A549 (cell line): ENCODE measurements around the gene FOXF2. TPM values are rescaled to one million over a fixed set of nuclear protein-coding genes. Genes with fewer than 3 reads are reported as not detected.

ENCODE experiments used
- ATAC-seq, 2 experiments: fragments of 200-7000 bp in 1 of 2; fragments of >200 bp in 1 of 2; cut with Nextera tagmentation in 1 of 2; cut with Tn5 transposase in 1 of 2; 3 replicates each; pipeline versions ENCODE4 v1.8.0 to v1.9.1; 2018 to 2020; ENCODE audit warnings: mild to moderate bottlenecking in 1 of 2, moderate library complexity in 1 of 2
- CTCF ChIA-PET: fragments of 300-600 bp; sonication (Branson Sonifier 250); formaldehyde crosslinking; extraction: SDS; loops from one replicate; lab custom pipeline; 2021; ENCODE audit warnings: antibody characterized with exemption, inconsistent platforms; lab: Yijun Ruan, JAX
- POLR2A ChIA-PET: fragments of 350-600 bp; formaldehyde crosslinking; extraction: SDS; loops from one replicate; lab custom pipeline; 2021; ENCODE audit warnings: antibody characterized with exemption, inconsistent platforms; lab: Yijun Ruan, JAX
- DNase-seq, 2 experiments: peaks; one replicate each; pipeline versions ENCODE4 v3.0.0 to v3.0.0-alpha.2; 2011 to 2016; ENCODE audit warnings: low read depth in 1 of 2, low spot score in 1 of 2
- FAIRE-seq: peaks from 2 replicates; lab custom pipeline; 2011; peaks lifted over from hg19 to GRCh38; lab: Jason Lieb, UNC
- H3K27ac ChIP-seq, 2 experiments: fragments of >200 bp; sonication (Bioruptor Twin); formaldehyde crosslinking; 3 replicates each; pipeline ENCODE4 v1.5.1; 2016 to 2017
- H3K4me1 ChIP-seq: fragments of >200 bp; sonication (Bioruptor Twin); formaldehyde crosslinking; 3 replicates; pipeline ENCODE4 v1.6.1; 2016
- H3K4me2 ChIP-seq: fragments of >200 bp; sonication (Bioruptor Twin); formaldehyde crosslinking; 3 replicates; pipeline ENCODE4 v1.6.1; 2016
- H3K4me3 ChIP-seq: fragments of >200 bp; sonication (Bioruptor Twin); formaldehyde crosslinking; 3 replicates; pipeline ENCODE4 v1.5.1; 2016
- H3K9me3 ChIP-seq: fragments of >200 bp; sonication (Bioruptor Twin); formaldehyde crosslinking; 3 replicates; pipeline ENCODE4 v1.6.1; 2016
- BHLHE40 ChIP-seq: IDR thresholded peaks from 2 replicates; pipeline ENCODE4 v1.6.1; 2012; ENCODE audit warnings: low read depth, low read length, inconsistent platforms
- CBX8 ChIP-seq: fragments of 200-600 bp; sonication (generic); IDR thresholded peaks from 2 replicates; pipeline ENCODE4 v1.6.1; 2016
- CHD2 ChIP-seq: fragments of 150-350 bp; IDR thresholded peaks from 2 replicates; pipeline ENCODE4 v1.6.1; 2014; ENCODE audit warnings: low read length; ENCODE audit not compliant: partially characterized antibody
- CHD4 ChIP-seq: fragments of 200-600 bp; sonication (generic); IDR thresholded peaks from 2 replicates; pipeline ENCODE4 v1.6.1; 2016; ENCODE audit warnings: antibody characterized with exemption, mild to moderate bottlenecking, borderline replicate concordance
- EHMT2 ChIP-seq: fragments of 200-600 bp; sonication (generic); IDR thresholded peaks from 2 replicates; pipeline ENCODE4 v1.6.1; 2016; ENCODE audit warnings: antibody characterized with exemption, low read depth, mild to moderate bottlenecking, moderate library complexity
- ELK1 ChIP-seq: fragments of 150-350 bp; IDR thresholded peaks from 2 replicates; pipeline ENCODE4 v1.6.1; 2014; ENCODE audit warnings: low read depth, mild to moderate bottlenecking, low read length
- EP300 ChIP-seq, 2 experiments: fragments of >200 bp; sonication (Bioruptor Twin); formaldehyde crosslinking; IDR thresholded peaks; 2 replicates in 1 of 2; 3 replicates in 1 of 2; pipeline ENCODE4 v1.6.1; 2016 to 2017
- ESRRA ChIP-seq: fragments of 150-350 bp; IDR thresholded peaks from 2 replicates; pipeline ENCODE4 v1.6.1; 2014; ENCODE audit warnings: mild to moderate bottlenecking, low read length, borderline replicate concordance
- FOSB ChIP-seq: fragments of 250-450 bp; sonication (Bioruptor Pico); IDR thresholded peaks from 2 replicates; pipeline ENCODE4 v1.5.0; 2020; ENCODE audit warnings: mild to moderate bottlenecking, moderate library complexity
- FOXS1 ChIP-seq: fragments of 250-450 bp; sonication (Bioruptor Pico); IDR thresholded peaks from 2 replicates; pipeline ENCODE4 v1.5.0; 2020; ENCODE audit warnings: mild to moderate bottlenecking, moderate library complexity
- GATA3 ChIP-seq: IDR thresholded peaks from 2 replicates; pipeline ENCODE4 v1.6.1; 2012; ENCODE audit warnings: borderline replicate concordance
- HDAC2 ChIP-seq: fragments of 200-600 bp; sonication (generic); IDR thresholded peaks from 2 replicates; pipeline ENCODE4 v1.6.1; 2016
- HMGXB4 ChIP-seq: fragments of 250-450 bp; sonication (Bioruptor Pico); IDR thresholded peaks from 2 replicates; pipeline ENCODE4 v1.5.0; 2021; ENCODE audit warnings: mild to moderate bottlenecking, moderate library complexity, borderline replicate concordance
- HOXA7 ChIP-seq: fragments of 250-450 bp; sonication (Bioruptor Pico); IDR thresholded peaks from 2 replicates; pipeline ENCODE4 v1.5.0; 2020; ENCODE audit warnings: mild to moderate bottlenecking, moderate library complexity
- HOXB13 ChIP-seq: fragments of 250-450 bp; sonication (Bioruptor Pico); IDR thresholded peaks from 2 replicates; pipeline ENCODE4 v1.5.0; 2020; ENCODE audit warnings: low read depth, mild to moderate bottlenecking, moderate library complexity
- HOXB5 ChIP-seq: fragments of 250-450 bp; sonication (Bioruptor Pico); IDR thresholded peaks from 2 replicates; pipeline ENCODE4 v1.5.0; 2020; ENCODE audit warnings: mild to moderate bottlenecking, moderate library complexity
- JUNB ChIP-seq: fragments of >200 bp; sonication (Bioruptor Twin); formaldehyde crosslinking; IDR thresholded peaks from 2 replicates; pipeline ENCODE4 v1.6.1; 2016
- KDM5A ChIP-seq: fragments of 200-600 bp; sonication (generic); IDR thresholded peaks from 2 replicates; pipeline ENCODE4 v1.6.1; 2016; ENCODE audit warnings: antibody characterized with exemption, mild to moderate bottlenecking
- MAZ ChIP-seq: fragments of 150-350 bp; IDR thresholded peaks from 2 replicates; pipeline ENCODE4 v1.6.1; 2014; ENCODE audit warnings: antibody characterized with exemption, low read depth, low read length, borderline replicate concordance
- NPAS2 ChIP-seq: fragments of 250-450 bp; sonication (Bioruptor Pico); IDR thresholded peaks from 2 replicates; pipeline ENCODE4 v1.8.0; 2022; ENCODE audit warnings: mild to moderate bottlenecking, moderate library complexity, borderline replicate concordance
- NR3C1 ChIP-seq: fragments of >200 bp; sonication (Bioruptor Twin); formaldehyde crosslinking; IDR thresholded peaks from 3 replicates; pipeline ENCODE4 v1.6.1; 2017
- PHF8 ChIP-seq: fragments of 200-600 bp; sonication (generic); IDR thresholded peaks from 2 replicates; pipeline ENCODE4 v1.6.1; 2016; ENCODE audit warnings: low read depth, mild to moderate bottlenecking, antibody characterized with exemption, moderate library complexity, borderline replicate concordance
- POLR2AphosphoS2 ChIP-seq: conservative IDR thresholded peaks from 2 replicates; pipeline ENCODE4 v1.6.1; 2012; ENCODE audit warnings: low read length, improper control_type of control experiment, inconsistent platforms
- RAD21 ChIP-seq, 2 experiments: fragments of >200 bp in 1 of 2; sonication (Bioruptor Twin) in 1 of 2; formaldehyde crosslinking in 1 of 2; IDR thresholded peaks in 1 of 2; conservative IDR thresholded peaks in 1 of 2; 2 replicates in 1 of 2; 3 replicates in 1 of 2; pipeline ENCODE4 v1.6.1; 2012 to 2018; ENCODE audit warnings: inconsistent platforms in 1 of 2
- RARB ChIP-seq: fragments of 250-450 bp; sonication (Bioruptor Pico); IDR thresholded peaks from 2 replicates; pipeline ENCODE4 v1.8.0; 2021; ENCODE audit warnings: mild to moderate bottlenecking, moderate library complexity
- RCOR1 ChIP-seq: fragments of 150-350 bp; IDR thresholded peaks from 2 replicates; pipeline ENCODE4 v1.6.1; 2014; ENCODE audit warnings: antibody characterized with exemption, low read length, low read depth
- RFX5 ChIP-seq: fragments of 450-650 bp; IDR thresholded peaks from 2 replicates; pipeline ENCODE4 v1.7.1; 2014; ENCODE audit warnings: antibody characterized with exemption, mild to moderate bottlenecking, moderate library complexity
- SMC3 ChIP-seq: fragments of >200 bp; sonication (Bioruptor Twin); formaldehyde crosslinking; IDR thresholded peaks from 3 replicates; pipeline ENCODE4 v1.6.1; 2018; ENCODE audit warnings: inconsistent platforms
- TFCP2L1 ChIP-seq: fragments of 250-450 bp; sonication (Bioruptor Pico); IDR thresholded peaks from 2 replicates; pipeline ENCODE4 v1.5.0; 2021; ENCODE audit warnings: mild to moderate bottlenecking
- ZC3H11A ChIP-seq: fragments of 450-650 bp; IDR thresholded peaks from 2 replicates; pipeline ENCODE4 v1.6.1; 2014; ENCODE audit warnings: antibody characterized with exemption, mild to moderate bottlenecking
- ZNF302 ChIP-seq: fragments of 250-450 bp; sonication (Bioruptor Pico); IDR thresholded peaks from 2 replicates; pipeline ENCODE4 v1.9.0; 2021; ENCODE audit warnings: inconsistent platforms, mild to moderate bottlenecking, moderate library complexity
- WGBS: methylation state at CpG from one replicate; pipeline ENCODE4 v1.1.6; 2017; ENCODE audit errors: missing lambda C conversion rate; 5-methylcytosine and 5-hydroxymethylcytosine counted together
- polyA plus RNA-seq, 4 experiments: library from polyadenylated mRNA; depleted of rRNA in 3 of 4; stranded (reverse); fragments of >200 nt; fragmentation: RNase III in 1 of 4; extraction: RNeasy Plus Mini Kit Qiagen cat#74134 plus additional on column Dnase treatment in 1 of 4; gene quantifications; 2 replicates in 3 of 4; 3 replicates in 1 of 4; pipeline ENCODE4 v1.2.3, GENCODE V29; 2011 to 2017

Gene FOXF2
- polyA plus RNA-seq, 2 of the 4 experiments (the other 2 are of a cell fraction): 6.6 to 12.3 TPM

GRCh38 chr6:1365686-1366085 is 23.7 kb upstream of the FOXF2 start:
- H3K4me2 ChIP-seq: no peak overlapping the region
- FAIRE-seq: no peak
- H3K9me3 ChIP-seq: no peaks in the 10 kb centered on the region
- peaks cover 6% of the 10 kb centered on the region; the same call in 1 of the 3 replicates for H3K4me1 ChIP-seq
- H3K27ac ChIP-seq: no peak overlapping the region
- no peak overlapping the region for H3K4me3 ChIP-seq
- DNase-seq: no peak
- CTCF ChIA-PET: no interaction called here
- TF ChIP-seq CHD4: no peak
- TF ChIP-seq JUNB: no peak
- no peak for TF ChIP-seq PHF8
- no peak for TF ChIP-seq NR3C1
- no peak for TF ChIP-seq MAZ
- no peak for TF ChIP-seq RAD21 (conservative IDR thresholded peaks at IDR 0.05 in 1 of 2, IDR thresholded peaks at IDR 0.05 in 1 of 2)
- no peak for TF ChIP-seq HMGXB4 (CRISPR knock-in tag)
- no peak for TF ChIP-seq TFCP2L1
- no peak for TF ChIP-seq HOXB13 (CRISPR knock-in tag)
- TF ChIP-seq EHMT2: no peak
- TF ChIP-seq EP300 (IDR thresholded peaks at IDR 0.05): no peak
- TF ChIP-seq BHLHE40: no peak
- TF ChIP-seq SMC3: no peak
- TF ChIP-seq CHD2: no peak
- TF ChIP-seq ESRRA: no peak
- TF ChIP-seq HOXA7: no peak
- no peak for TF ChIP-seq HOXB5 (CRISPR knock-in tag)
- TF ChIP-seq NPAS2: no peak
- TF ChIP-seq POLR2AphosphoS2: no peak
- no peak for TF ChIP-seq GATA3
- ATAC-seq: no peak
- 82% methylated on average over 6 of the region's 6 CpGs for WGBS
- POLR2A ChIA-PET: no interaction called here

- CTCF ChIA-PET: interaction anchor here (1.1 kb wide), 1 partner anchor 13 kb away, joined by 6 read pairs; no protein-coding TSS in a partner anchor
Measured at GRCh38 chr6:1367771-1368170, 21.6 kb upstream of the FOXF2 start.

GRCh38 chr6:1368940-1369339 is 20.4 kb upstream of the FOXF2 start:
- no peak overlapping the region for H3K4me3 ChIP-seq
- H3K4me2 ChIP-seq: no peak overlapping the region
- no peak for ATAC-seq
- no peak for FAIRE-seq
- POLR2A ChIA-PET: no interaction called here
- H3K27ac ChIP-seq: no peak overlapping the region
- no peaks in the 10 kb centered on the region for H3K9me3 ChIP-seq
- TF ChIP-seq HOXB5 (CRISPR knock-in tag) (no peak), FOSB (CRISPR knock-in tag) (no peak), ZC3H11A (no peak), HMGXB4 (CRISPR knock-in tag) (no peak), ELK1 (no peak), RARB (CRISPR knock-in tag) (no peak), SMC3 (no peak), MAZ (no peak), RFX5 (no peak), CBX8 (no peak), RCOR1 (no peak)
- TF ChIP-seq, all 56 proteins: peak for 0
- CTCF ChIA-PET: no interaction called here
- 64% methylated on average over 8 of the region's 9 CpGs for WGBS
- no peak for DNase-seq
- peaks cover 6% of the 10 kb centered on the region; the same call in 1 of the 3 replicates for H3K4me1 ChIP-seq

More at GRCh38 chr6:1367771-1368170, 21.6 kb upstream of the FOXF2 start:
- Histone ChIP-seq H3K4me3 (no peak overlapping the region), H3K9me3 (no peaks in the 10 kb centered on the region), H3K4me1 (peaks cover 6% of the 10 kb centered on the region; the same call in 1 of the 3 replicates), H3K4me2 (no peak overlapping the region), H3K27ac (no peak overlapping the region)
- no peak for FAIRE-seq
- POLR2A ChIA-PET: no interaction called here
- ATAC-seq: no peak
- no peak for DNase-seq
- no peak for TF ChIP-seq FOXS1 (CRISPR knock-in tag)
- no peak for TF ChIP-seq ELK1
- TF ChIP-seq HDAC2: no peak
- TF ChIP-seq ZNF302 (CRISPR knock-in tag): no peak
- no peak for TF ChIP-seq KDM5A
- WGBS: 86% methylated on average over 6 of the region's 9 CpGs
